ENCODE results near the gene PAH. TPM values are rescaled to one million over a fixed set of nuclear protein-coding genes. Genes with fewer than 3 reads are reported as not detected.
A peak's percentile ranks its signal among the peaks of the same experiment; 100 is the strongest.

The PAH gene
- total RNA-seq, 1 experiment from 2014 or later = 0.58 TPM

DNA sequence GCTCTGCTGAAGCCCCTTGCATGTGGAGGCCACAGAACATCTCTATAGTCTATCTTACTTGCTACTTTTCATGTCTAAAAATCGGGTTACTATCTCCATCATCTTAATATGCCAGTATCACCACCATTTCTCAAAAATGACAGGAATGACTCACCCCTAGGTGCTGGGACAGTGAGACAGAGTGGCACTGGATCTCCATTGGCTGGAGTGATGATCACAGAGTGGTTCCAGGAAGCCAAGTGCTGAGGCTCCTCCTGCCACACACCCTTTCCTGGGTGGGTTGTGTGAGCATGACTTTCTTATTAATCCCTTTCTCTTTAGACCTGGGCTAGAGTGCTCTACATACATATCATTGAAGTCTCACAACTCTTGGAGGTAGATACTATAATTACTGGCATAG lies 37.1 kb upstream of the PAH start:
- in situ Hi-C loops (cut with HindIII; ENCODE audit: low pct_unique_long_range_greater_than_20kb, low sequenced_read_pairs) = no loop called here
- DNase-seq (ENCODE audit: low read depth, low spot score) = no peak

DNA sequence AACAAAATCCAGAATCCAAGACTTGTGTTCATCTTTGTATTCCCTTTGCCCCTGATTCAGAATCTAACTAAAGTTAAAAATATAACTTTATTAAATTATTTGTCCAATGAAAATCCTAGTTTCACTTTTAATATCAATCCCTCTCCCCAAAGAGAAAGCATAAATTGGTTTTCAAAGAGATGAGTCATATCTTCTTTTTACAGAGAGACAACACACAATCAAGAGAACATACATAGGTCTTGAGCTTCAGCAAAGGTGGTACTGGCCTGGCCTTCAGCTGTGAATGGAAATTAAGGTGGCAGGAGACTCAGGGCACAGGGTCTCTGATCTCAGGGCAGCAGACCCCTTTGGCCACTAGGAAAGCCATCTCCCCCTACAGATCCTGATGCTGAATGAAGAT lies 36.2 kb upstream of the PAH start:
- no peak for DNase-seq (ENCODE audit: low read depth, low spot score)
- in situ Hi-C loops (cut with HindIII; ENCODE audit: low pct_unique_long_range_greater_than_20kb, low sequenced_read_pairs) = no loop called here

DNA sequence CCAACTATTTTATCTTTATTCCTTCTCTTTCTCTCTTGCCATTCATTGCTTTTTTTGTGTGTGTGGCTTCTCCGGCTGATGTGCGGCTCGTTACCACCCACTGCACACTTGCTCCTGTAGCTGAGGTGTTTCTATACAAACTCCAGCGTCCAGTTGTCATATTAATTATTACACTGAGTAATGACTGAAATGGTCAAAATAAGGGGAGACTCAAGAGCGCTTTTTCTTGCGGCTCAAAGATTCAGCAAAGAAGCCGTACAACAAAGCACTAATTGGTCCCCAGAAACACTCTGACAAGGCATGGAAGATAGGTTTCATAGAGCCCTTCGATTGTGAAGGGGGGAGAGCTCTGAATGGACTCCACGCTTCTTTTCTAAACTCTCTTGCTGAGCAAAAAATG lies 34.8 kb upstream of the PAH start:
- DNase-seq (ENCODE audit: low read depth, low spot score) = no peak
- in situ Hi-C loops (cut with HindIII; ENCODE audit: low pct_unique_long_range_greater_than_20kb, low sequenced_read_pairs) = no loop called here

DNA sequence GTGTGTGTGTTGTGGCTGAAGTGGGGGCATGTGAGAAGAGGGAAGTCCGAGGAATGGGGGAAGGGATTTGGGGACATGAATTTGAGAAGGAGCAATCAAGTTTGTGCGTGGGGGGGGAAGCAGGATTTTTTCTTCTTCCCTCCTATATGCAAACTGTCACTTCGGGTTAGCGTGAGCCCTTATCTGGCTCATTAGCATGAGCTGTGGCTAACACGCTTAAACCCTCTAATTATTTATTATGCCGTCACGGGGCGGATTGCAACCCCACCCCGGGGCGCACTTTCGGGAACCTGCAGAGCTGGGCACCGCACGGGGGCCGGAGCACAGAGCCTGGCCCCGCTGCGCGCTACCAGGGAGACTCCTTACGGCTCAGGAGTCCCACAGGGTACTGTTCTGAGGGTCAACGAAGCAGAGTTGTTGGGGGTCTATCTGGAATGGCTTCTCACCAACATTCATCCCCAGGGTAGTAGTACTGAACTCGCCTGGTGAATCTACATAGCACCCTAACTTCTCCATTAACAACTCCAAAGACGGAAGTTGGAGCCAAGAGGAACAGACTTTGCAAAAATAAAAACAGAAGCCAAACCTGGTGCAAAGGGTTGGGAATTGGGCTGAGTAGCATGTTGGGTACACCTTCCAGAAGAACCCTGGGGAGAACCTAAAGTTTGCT lies 34.0 kb upstream of the PAH start:
- DNase-seq (ENCODE audit: low read depth, low spot score) = no peak
- in situ Hi-C loops (cut with HindIII; ENCODE audit: low pct_unique_long_range_greater_than_20kb, low sequenced_read_pairs) = no loop called here

DNA sequence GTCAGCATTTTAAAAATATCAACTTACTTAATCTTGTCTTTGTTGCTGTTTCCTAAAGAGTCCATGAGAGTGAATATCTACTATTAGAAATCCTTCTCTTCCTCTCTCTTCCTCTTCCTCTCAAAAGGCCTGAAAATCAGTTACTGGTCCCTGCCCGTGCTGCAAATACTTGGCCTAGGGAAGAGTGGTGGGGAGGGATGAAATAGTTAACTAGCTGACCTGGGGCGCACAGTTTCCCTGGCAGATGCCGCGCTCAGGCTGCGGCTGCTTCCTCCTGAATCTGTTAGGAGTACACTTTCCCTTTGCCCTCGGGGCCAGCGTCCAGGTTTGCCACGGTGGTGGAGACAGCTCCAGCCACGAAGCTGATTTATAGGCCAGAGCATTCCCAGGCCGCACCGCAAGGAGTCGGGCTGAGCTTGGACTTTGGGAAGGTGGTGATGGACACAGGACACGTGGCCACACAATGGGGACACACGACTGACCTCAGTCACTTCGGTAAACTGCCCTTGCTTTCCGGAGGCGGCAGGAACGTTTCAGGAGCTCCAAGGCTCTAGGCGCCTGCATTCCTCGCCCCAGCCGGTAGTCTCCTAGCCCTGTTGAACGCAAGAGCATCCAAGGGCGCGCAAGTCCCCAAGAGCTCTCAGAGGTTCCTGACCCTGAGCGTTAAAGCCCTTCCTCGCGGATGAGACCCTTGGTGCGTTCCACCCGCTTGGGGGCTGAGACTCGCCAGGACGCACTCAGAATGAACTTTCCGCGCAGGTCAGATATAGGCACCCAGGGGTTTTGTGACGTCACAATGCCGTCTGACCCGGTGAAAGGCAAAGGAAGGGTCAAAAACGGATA lies 33.3 kb upstream of the PAH start:
- in situ Hi-C loops (cut with HindIII; ENCODE audit: low pct_unique_long_range_greater_than_20kb, low sequenced_read_pairs) = no loop called here

DNA sequence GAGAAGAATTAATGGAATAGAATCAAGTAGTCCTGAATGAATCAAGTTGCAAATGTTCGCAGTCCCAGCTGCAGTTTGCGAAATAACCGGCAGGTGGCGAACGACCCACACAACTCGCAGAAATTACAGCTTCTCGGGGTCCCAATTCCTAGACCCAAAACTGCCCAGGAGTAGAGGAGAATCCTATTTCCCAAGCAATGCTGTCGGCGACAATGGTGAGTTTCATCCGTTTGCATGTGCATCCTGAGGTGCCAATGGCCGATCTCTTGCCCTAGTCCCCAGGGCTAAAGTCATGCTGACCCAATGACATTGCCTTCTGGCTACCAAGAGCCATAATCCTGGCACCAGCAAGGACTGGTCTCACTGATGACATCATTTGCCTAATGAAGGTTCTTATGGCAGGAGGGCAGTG lies 31.9 kb upstream of the PAH start:
- in situ Hi-C loops (cut with HindIII; ENCODE audit: low pct_unique_long_range_greater_than_20kb, low sequenced_read_pairs) = no loop called here
- peak; percentile 61 for DNase-seq (ENCODE audit: low read depth, low spot score)

More for the DNA sequence above, 33.3 kb upstream of the PAH start:
- DNase-seq (ENCODE audit: low read depth, low spot score) = no peak

DNA sequence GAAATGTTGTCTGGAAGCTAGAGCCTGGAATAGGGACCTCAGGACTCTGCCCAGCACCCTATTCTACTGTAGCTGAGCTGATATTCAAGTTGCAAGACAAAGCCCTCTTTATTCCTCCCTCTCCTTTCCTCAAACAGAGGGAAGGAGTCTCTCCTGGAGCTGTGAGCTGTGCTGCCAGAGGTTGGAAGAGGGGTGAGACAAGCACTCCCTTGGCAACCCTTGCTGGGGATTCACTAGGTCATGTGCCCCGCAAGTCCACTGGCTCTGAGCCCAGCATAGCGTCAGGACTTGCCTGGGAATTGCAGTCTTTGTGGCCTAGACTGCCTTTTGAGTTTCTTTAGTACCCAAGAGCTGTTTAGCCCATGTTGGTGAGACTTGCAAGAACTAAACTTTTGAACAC lies 29.0 kb upstream of the PAH start:
- in situ Hi-C loops (cut with HindIII; ENCODE audit: low pct_unique_long_range_greater_than_20kb, low sequenced_read_pairs) = no loop called here
- peak; percentile 67 for DNase-seq (ENCODE audit: low read depth, low spot score)

DNA sequence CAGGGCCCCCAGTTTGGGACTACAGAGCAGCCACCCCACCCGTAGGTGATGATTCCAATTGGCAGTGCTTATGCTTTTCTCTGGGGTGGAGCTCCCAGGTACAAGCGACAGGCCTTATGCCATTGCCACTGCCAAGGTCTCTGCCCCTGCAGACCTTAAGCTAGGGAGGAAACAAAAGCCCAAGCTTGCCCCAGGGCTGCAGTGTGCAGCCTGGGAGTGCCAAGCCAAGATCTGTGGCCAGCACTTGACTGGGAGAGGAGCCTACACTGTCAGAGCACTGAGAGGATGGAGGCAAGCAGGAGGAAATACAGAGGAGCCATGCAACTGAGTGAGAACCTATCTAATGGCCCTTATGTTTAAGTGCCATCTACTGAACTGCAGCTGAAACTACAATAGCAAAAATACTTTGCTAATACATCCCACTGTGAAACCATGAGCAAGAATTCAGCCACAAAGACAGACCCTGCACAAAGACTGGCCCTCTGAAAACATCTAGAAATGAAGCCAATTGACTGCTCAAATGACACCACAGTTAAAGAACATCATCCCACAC lies 22.7 kb upstream of the PAH start:
- DNase-seq (ENCODE audit: low read depth, low spot score) = peak; percentile 39
- in situ Hi-C loops (cut with HindIII; ENCODE audit: low pct_unique_long_range_greater_than_20kb, low sequenced_read_pairs) = no loop called here

DNA sequence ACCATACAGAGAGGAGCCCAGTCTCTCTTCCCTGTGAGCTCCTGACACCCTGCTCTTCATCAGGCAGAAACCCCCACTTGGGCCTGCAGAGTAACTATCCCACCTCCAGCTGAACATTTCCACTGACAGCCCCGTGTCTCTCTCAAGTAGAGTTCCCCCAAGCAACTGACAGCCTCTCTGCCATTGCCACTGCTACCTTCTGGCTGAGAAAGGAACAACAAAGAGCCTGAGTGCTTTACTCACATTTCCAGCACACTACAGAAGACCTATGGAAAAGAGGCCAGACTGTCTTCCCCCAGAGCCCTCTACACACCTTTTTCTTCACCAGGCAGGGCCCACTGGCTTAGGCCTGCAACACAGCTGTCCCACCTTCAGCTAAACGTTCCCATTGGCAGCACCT lies 22.0 kb upstream of the PAH start:
- no peak for DNase-seq (ENCODE audit: low read depth, low spot score)
- in situ Hi-C loops (cut with HindIII; ENCODE audit: low pct_unique_long_range_greater_than_20kb, low sequenced_read_pairs) = no loop called here

DNA sequence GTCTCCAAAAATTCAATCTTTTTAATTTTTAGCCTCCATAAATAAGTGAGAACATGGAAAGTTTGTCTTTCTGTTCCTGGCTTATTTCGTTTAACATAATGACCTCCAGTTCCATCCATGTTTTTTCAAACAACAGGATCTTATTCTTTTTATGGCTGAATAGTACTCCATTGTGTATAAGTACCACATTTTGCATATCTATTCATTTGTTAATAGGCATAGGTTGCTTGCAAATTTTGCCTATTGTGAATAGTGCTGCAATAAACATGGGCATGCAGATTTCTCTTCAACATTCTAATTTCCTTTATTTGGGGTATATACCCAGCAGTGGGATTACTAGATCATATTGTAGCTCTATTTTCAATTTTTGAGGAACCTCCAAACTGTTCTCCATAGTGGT lies 16.1 kb upstream of the PAH start:
- no peak for DNase-seq (ENCODE audit: low read depth, low spot score)
- in situ Hi-C loops (cut with HindIII; ENCODE audit: low pct_unique_long_range_greater_than_20kb, low sequenced_read_pairs) = no loop called here

DNA sequence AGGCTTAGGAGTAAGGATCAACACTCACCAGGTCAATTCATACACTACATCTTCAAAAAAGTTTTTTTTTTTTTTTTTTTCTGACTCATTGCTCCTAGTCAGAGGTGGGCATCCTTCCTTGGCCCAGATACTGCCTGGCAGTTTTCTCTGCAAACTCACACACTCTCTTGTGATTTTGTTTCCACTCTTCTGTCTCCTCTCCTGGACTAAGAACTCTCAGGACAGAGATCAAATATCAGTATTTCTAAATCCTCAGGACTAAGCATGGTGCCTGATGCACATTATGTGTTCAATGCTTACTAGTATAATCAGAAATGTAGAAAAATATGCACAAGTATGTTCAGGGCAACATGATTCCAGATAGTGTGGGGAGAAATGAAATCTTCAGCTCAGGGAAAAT lies 10.2 kb upstream of the PAH start:
- DNase-seq (ENCODE audit: low read depth, low spot score) = no peak
- in situ Hi-C loops (cut with HindIII; ENCODE audit: low pct_unique_long_range_greater_than_20kb, low sequenced_read_pairs) = no loop called here

DNA sequence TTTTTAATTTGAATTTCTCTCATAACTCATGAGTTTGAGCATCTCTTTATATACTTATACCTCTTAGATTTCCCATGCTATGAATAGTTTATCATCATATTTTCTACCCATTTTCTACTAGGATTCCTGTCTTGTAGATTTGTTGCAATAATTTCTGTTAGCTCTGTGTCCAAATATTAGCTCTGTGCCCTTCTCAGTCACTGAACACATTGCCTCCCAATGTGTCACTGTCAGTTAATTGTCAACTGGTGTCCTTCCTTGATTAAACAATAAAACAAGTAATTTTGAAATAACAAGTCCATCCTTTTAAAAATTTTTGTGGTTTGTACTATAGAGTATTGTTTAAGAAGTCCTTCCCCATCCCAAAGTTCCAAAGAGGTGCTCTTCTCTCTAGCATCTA lies 4.2 kb upstream of the PAH start:
- in situ Hi-C loops (cut with HindIII; ENCODE audit: low pct_unique_long_range_greater_than_20kb, low sequenced_read_pairs) = no loop called here
- no peak for DNase-seq (ENCODE audit: low read depth, low spot score)

DNA sequence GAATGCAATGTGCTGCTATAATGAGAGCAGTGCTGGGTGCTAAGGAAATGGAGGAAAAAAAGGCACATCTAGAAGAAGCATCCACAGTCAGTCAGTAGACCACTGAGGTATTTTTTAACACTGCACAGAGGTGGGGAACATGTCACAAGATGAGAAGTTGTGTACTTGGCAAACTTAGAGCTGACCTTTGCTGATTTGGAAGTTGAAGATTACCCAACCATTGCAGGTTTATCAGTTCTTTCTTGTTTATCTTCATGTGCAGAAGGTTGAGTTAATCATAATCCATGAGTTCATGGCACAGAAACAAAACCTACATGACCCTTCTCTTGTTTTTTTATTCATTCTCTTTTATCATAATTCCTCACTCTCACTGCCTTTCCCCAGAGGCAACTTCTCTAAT lies 3.2 kb upstream of the PAH start:
- in situ Hi-C loops (cut with HindIII; ENCODE audit: low pct_unique_long_range_greater_than_20kb, low sequenced_read_pairs) = no loop called here
- DNase-seq (ENCODE audit: low read depth, low spot score) = no peak

DNA sequence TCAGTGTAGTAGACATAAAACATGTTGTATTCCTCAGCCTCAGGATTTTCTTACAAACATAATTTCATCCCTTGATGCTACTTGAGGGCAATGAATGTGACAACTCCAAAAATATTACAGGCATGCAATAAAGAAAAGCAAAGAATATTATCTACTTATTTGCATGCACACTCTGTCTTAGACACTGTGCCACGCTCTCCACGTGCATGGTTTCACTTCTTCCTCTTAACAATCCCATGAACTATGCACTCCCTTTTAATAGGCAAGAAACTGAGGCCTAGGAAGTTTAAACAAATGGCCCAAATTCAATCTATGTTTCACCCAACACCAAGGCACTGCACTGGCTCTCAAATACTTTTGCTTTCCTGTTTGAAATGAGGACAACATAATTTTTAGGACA lies 1.8 kb upstream of the PAH start:
- in situ Hi-C loops (cut with HindIII; ENCODE audit: low pct_unique_long_range_greater_than_20kb, low sequenced_read_pairs) = no loop called here
- no peak for DNase-seq (ENCODE audit: low read depth, low spot score)

DNA sequence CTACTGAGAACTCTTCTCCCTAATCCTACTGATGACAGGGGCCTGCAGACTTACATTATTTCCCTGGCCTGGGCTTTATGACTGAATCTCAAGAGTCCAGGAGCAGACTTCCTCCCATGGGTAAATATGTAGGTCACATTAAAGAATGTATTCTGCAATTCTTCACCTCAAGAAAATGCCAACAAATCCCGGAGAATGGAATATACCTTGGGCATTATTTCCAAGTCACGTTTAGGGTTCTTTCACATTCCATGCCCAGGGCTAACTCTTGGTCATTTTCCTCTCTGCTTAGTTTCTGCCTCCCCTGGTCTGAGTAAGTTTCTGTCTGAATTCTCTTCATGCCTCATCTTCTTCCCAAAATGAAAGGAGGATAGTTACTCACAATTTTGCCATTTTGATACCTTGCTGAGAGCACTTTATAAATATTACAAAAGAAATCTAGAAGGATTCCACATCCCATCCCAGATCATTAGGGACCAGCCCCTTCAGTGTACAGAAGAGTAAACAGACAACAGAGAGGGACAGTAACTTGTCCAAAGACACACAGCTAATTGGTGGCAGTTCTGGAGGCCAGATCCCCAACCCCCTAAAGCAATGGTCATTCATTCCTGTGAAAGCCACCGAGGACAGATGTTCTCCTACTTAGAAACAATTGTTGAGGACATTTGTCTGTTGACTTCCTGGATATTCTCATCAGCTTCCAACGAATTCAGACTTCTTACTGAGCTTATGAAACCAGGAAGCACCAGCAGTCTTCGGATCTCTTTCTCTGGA lies 605 bp downstream of the PAH start:
- no peak for DNase-seq (ENCODE audit: low read depth, low spot score)
- in situ Hi-C loops (cut with HindIII; ENCODE audit: low pct_unique_long_range_greater_than_20kb, low sequenced_read_pairs) = no loop called here

DNA sequence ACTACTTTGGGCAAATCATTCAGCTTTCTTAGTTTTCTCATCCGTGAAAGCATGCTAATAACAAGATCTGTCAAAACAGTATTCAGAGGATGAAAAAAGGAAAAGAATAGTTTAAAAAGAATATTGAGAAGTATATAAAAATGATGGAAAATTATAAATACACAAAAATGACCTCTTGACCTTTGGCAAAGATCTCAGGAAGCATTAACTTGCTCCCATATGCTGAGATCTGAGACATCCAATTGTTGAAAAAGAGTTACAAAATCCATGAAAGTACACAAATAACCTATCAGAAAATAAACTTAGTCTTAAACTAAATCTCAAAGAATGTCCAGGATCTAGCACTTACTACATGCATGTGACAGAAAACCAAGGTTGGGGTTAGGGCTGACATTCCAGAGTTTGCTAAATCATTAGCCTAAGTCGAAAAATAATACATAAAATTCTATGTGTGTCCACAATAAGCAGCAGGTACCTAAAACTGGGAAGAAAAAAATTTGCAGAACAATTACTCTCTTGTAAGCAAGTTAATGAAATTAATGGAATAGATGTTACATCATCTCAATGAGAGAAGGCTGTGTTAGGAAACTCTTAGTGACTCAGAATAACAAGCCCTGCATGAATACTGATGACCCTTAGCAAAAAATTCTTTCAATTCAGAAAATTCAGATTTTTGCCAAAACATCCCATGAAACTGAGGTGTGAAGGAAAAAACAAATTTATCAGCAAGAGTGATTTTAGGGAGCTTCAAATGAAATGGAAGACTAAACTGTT lies 3.4 kb downstream of the PAH start:
- in situ Hi-C loops (cut with HindIII; ENCODE audit: low pct_unique_long_range_greater_than_20kb, low sequenced_read_pairs) = no loop called here

DNA sequence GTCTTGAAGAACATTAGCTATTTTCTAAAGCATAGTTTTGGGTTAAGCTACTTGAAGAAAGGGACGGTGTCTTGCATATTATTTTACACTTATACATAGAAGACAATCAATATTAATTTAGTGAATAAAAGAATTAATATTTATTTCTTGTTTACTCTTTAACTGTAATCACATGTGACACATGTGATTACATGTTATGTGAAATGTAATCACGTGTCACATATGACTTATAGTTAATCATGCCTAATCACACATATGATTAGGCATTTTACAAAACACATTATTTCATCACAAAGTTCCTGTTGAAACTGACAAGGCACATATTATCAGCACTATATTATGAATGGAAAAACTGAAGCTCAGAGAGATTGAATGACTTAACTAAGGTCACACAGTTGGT lies 4.8 kb downstream of the PAH start:
- in situ Hi-C loops (cut with HindIII; ENCODE audit: low pct_unique_long_range_greater_than_20kb, low sequenced_read_pairs) = no loop called here
- DNase-seq (ENCODE audit: low read depth, low spot score) = no peak

More for the DNA sequence above, 3.4 kb downstream of the PAH start:
- DNase-seq (ENCODE audit: low read depth, low spot score) = peak; percentile 26

DNA sequence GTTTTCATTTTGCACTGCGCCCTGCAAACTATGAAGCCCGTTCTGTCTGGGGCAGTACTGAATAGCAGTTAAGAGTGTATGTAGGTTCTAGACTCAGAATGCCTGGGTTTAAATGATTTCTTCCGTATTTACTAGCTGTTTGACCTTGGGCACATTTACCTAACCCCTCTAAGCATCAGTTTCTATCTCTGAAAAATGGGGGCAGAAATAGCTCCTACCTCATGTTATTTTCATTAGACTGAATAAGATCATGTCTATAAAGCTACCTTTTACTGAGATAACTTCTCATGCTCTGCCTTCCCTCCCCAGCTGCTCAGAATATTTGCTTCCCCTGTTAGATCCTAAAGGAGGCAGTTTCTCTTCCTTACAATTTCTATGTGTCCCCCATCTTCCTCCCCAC lies 5.7 kb downstream of the PAH start:
- in situ Hi-C loops (cut with HindIII; ENCODE audit: low pct_unique_long_range_greater_than_20kb, low sequenced_read_pairs) = no loop called here

More for the DNA sequence above, 5.7 kb downstream of the PAH start:
- no peak for DNase-seq (ENCODE audit: low read depth, low spot score)
